ENCODE measurements around the gene C10orf120. TPM values are rescaled to one million over a fixed set of nuclear protein-coding genes. Genes with fewer than 3 reads are reported as not detected.

The C10orf120 gene
- total RNA-seq, 1 donor from 2014 or later = not detected

DNA sequence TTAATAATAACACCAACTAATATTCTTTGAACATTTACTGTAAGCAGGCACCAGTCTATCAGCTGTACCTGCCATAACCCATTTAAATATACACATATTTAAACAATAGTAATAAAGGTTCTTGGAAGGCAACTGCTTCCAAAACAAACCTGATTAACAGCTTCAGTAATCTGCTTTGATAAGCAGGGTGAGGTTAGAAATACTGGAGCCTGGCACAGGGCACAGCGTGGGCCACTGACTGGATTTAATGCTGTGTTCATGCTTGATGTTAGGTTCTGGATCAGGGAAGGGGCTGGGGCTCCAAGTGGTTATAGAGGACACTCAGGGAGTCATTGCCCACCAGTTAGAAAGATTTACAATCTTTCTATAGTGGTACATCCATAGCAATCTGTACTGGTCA lies 10.9 kb upstream of the C10orf120 start:
- intact Hi-C loops (cut with DNase I) = no loop called here
- no peak overlapping the region for H3K4me3 ChIP-seq
- no peaks in the 10 kb centered on the region for H3K9me3 ChIP-seq
- TF ChIP-seq, protein P1, sequence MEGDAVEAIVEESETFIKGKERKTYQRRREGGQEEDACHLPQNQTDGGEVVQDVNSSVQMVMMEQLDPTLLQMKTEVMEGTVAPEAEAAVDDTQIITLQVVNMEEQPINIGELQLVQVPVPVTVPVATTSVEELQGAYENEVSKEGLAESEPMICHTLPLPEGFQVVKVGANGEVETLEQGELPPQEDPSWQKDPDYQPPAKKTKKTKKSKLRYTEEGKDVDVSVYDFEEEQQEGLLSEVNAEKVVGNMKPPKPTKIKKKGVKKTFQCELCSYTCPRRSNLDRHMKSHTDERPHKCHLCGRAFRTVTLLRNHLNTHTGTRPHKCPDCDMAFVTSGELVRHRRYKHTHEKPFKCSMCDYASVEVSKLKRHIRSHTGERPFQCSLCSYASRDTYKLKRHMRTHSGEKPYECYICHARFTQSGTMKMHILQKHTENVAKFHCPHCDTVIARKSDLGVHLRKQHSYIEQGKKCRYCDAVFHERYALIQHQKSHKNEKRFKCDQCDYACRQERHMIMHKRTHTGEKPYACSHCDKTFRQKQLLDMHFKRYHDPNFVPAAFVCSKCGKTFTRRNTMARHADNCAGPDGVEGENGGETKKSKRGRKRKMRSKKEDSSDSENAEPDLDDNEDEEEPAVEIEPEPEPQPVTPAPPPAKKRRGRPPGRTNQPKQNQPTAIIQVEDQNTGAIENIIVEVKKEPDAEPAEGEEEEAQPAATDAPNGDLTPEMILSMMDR (IDR thresholded peaks at IDR 0.05) = no peak
- H3K36me3 ChIP-seq = no peaks in the 10 kb centered on the region
- no peaks in the 10 kb centered on the region for H3K4me1 ChIP-seq
- ATAC-seq = no peak
- DNase-seq = no peak
- H3K27me3 ChIP-seq = peaks cover 26% of the 10 kb centered on the region
- H3K27ac ChIP-seq = no peak overlapping the region

DNA sequence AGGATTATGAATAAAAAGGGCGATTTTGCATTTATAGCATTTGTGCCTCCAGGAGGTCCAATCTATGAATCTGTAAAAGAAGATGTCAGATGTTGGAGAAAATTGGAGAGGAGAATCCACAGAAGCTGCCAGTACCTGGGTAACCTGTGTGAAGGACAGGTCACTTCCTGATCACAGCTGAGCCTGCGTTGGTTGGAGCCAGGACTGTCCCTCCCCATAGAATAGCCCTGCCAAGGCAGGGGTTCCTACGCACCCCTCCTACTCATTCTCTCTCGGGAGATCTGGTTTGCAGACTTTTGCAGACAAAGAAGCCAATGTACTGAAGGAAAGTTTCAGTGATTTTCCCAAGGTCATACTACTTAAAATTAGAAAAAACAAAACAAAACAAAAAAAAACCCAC lies 10.3 kb upstream of the C10orf120 start:
- no peak for ATAC-seq
- Histone ChIP-seq H3K4me1 (no peaks in the 10 kb centered on the region), H3K4me3 (no peak overlapping the region), H3K27ac (no peak overlapping the region), H3K9me3 (no peaks in the 10 kb centered on the region), H3K27me3 (peaks cover 26% of the 10 kb centered on the region), H3K36me3 (no peaks in the 10 kb centered on the region)
- intact Hi-C loops (cut with DNase I) = no loop called here
- DNase-seq = no peak
- TF ChIP-seq, protein P1 (IDR thresholded peaks at IDR 0.05) = no peak

DNA sequence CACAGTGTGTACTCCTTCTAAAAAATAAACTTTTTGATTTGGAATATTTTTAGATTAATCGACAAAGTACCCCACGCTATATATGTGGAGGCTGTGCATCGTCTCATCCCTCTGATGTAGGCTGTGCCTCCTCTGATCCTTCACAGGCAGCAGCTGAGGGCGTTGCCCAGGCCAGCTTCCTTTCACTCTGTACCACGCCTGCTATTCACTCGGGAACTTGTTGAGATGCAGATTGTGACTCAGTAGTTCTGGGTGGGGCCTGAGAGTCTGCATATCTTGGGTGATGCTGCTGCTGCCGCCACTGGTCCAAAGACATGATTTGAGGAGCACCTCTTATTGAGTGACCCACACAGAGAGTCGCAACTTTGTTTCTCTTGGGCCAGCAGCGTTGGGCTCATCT lies 7.9 kb upstream of the C10orf120 start:
- Histone ChIP-seq H3K9me3 (no peaks in the 10 kb centered on the region), H3K36me3 (no peaks in the 10 kb centered on the region), H3K4me3 (no peak overlapping the region), H3K27me3 (peaks cover 14% of the 10 kb centered on the region), H3K27ac (no peak overlapping the region), H3K4me1 (no peaks in the 10 kb centered on the region)
- TF ChIP-seq, protein P1 (IDR thresholded peaks at IDR 0.05) = no peak
- DNase-seq (no peak), ATAC-seq (no peak)
- intact Hi-C loops (cut with DNase I) = no loop called here

DNA sequence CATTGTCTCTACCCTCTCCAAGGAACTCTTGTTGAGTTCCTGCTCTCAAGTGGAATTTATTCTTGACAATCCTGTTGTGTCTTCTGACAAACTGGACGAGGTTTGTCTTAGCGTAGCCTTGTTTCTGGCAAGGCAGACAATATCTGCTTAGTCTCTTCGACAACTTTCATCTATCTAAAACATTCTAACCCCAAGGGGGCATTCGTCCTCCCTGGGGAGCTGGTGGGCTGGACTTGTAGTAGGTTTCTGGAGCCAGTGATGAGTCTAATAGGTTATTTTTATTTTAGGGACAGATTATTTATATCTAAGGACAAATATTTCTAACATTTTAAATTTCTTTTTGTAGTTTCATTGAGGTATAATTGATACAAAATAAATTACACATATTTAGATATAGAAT lies 7.3 kb upstream of the C10orf120 start:
- intact Hi-C loops (cut with DNase I) = no loop called here
- ATAC-seq (no peak), DNase-seq (no peak)
- H3K27me3 ChIP-seq = peaks cover 8% of the 10 kb centered on the region
- no peak overlapping the region for H3K27ac ChIP-seq
- H3K9me3 ChIP-seq = no peaks in the 10 kb centered on the region
- TF ChIP-seq, protein P1 (IDR thresholded peaks at IDR 0.05) = no peak
- H3K4me3 ChIP-seq = no peak overlapping the region
- H3K36me3 ChIP-seq = no peaks in the 10 kb centered on the region
- H3K4me1 ChIP-seq = no peaks in the 10 kb centered on the region

DNA sequence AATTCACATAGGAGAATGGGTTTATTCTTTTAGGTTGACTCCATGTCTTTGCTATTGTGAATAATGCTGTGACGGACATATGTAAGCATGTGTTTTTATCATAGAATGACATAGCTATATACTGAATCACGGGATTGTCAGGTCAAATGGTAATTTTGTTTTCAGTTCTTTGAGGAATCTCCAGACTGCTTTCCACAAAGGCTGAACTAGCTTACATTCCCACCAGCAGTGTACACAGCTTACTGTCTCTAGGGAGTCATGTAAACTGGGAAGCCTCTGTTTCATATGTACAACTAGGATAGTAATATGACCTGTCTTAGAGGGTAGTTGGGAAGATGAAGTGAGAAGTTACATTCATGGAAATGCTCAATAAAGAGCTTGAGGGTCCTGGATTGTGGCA lies 6.8 kb upstream of the C10orf120 start:
- intact Hi-C loops (cut with DNase I) = no loop called here
- Histone ChIP-seq H3K4me1 (no peaks in the 10 kb centered on the region), H3K27me3 (peaks cover 6% of the 10 kb centered on the region), H3K36me3 (no peaks in the 10 kb centered on the region), H3K4me3 (no peak overlapping the region), H3K27ac (no peak overlapping the region), H3K9me3 (no peaks in the 10 kb centered on the region)
- ATAC-seq (no peak), DNase-seq (no peak)
- TF ChIP-seq, protein P1 (IDR thresholded peaks at IDR 0.05) = no peak

Measured in upper lobe of right lung (tissue), 1 donor.